WTC11 (cell line): Measurements from ENCODE around the gene AOAH.

Experiments used
- CBFB ChIP-seq: sonication (generic); formaldehyde crosslinking; IDR thresholded peaks from 2 replicates; pipeline ENCODE4 v1.8.1; 2022; ENCODE audit warnings: mild to moderate bottlenecking, low read depth, missing genetic modification reagents
- CTCF ChIP-seq: fragments of 200-600 bp; IDR thresholded peaks from 2 replicates; pipeline ENCODE4 v1.8.0; 2022; ENCODE audit warnings: antibody characterized with exemption
- MAX ChIP-seq: sonication (generic); formaldehyde crosslinking; IDR thresholded peaks from 2 replicates; pipeline ENCODE4 v1.8.0; 2022; ENCODE audit warnings: mild to moderate bottlenecking, missing genetic modification reagents
- NR2C2 ChIP-seq: sonication (generic); formaldehyde crosslinking; IDR thresholded peaks from 2 replicates; pipeline ENCODE4 v1.8.0; 2022; ENCODE audit warnings: mild to moderate bottlenecking, missing genetic modification reagents
- RELA ChIP-seq: sonication (generic); formaldehyde crosslinking; IDR thresholded peaks from 2 replicates; pipeline ENCODE4 v1.8.1; 2022; ENCODE audit warnings: missing genetic modification reagents, mild to moderate bottlenecking, borderline replicate concordance
- TF ChIP-seq, protein P1 (sequence below): fragments of 250-450 bp; sonication (Bioruptor Pico); IDR thresholded peaks from 2 replicates; pipeline ENCODE4 v2.1.2; 2022; ENCODE audit warnings: mild to moderate bottlenecking, moderate library complexity
- TF ChIP-seq, protein P2 (sequence below): sonication (generic); formaldehyde crosslinking; IDR thresholded peaks from 2 replicates; pipeline ENCODE4 v1.8.1; 2022; ENCODE audit warnings: low read depth, mild to moderate bottlenecking, moderate library complexity, missing genetic modification reagents, borderline replicate concordance

- TF ChIP-seq NR2C2 (CRISPR knock-in tag) = no peak
- TF ChIP-seq CTCF = no peak
- no peak for TF ChIP-seq RELA (CRISPR knock-in tag)
- TF ChIP-seq MAX = no peak
- TF ChIP-seq CBFB (CRISPR knock-in tag) = no peak
- TF ChIP-seq, protein P1, sequence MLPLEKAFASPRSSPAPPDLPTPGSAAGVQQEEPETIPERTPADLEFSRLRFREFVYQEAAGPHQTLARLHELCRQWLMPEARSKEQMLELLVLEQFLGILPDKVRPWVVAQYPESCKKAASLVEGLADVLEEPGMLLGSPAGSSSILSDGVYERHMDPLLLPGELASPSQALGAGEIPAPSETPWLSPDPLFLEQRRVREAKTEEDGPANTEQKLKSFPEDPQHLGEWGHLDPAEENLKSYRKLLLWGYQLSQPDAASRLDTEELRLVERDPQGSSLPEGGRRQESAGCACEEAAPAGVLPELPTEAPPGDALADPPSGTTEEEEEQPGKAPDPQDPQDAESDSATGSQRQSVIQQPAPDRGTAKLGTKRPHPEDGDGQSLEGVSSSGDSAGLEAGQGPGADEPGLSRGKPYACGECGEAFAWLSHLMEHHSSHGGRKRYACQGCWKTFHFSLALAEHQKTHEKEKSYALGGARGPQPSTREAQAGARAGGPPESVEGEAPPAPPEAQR (CRISPR knock-in tag) = no peak
- TF ChIP-seq, protein P2, sequence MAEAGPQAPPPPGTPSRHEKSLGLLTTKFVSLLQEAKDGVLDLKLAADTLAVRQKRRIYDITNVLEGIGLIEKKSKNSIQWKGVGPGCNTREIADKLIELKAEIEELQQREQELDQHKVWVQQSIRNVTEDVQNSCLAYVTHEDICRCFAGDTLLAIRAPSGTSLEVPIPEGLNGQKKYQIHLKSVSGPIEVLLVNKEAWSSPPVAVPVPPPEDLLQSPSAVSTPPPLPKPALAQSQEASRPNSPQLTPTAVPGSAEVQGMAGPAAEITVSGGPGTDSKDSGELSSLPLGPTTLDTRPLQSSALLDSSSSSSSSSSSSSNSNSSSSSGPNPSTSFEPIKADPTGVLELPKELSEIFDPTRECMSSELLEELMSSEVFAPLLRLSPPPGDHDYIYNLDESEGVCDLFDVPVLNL (CRISPR knock-in tag) = no peak
These were observed 72.9 kb downstream of the AOAH start for GRCh38 chr7:36651404-36651803.
